Stomach (tissue), 9 donors: Measurements from ENCODE around the gene MUSK. TPM values are rescaled to one million over a fixed set of nuclear protein-coding genes. Genes with fewer than 3 reads are reported as not detected.
"Not testable (repeated sequence)": the region's sequence is repeated elsewhere in the genome, so short reads cannot be mapped to it uniquely, and the experiment has no call there.

Experiments used
- DNase-seq, 2 donors: peaks; one replicate each; pipeline versions ENCODE4 v3.0.0 to v3.0.0-alpha.2; 2013 to 2019
- H3K27ac ChIP-seq, 5 donors: fragments of 200-600 bp in 4 of 5; sonication (generic) in 4 of 5; one replicate each; pipeline ENCODE4 v1.5.1; 2013 to 2019; ENCODE audit warnings: mild to moderate bottlenecking in 1 of 5, moderate library complexity in 1 of 5
- H3K27me3 ChIP-seq, 3 donors: fragments of 200-600 bp; sonication (generic); one replicate each; pipeline ENCODE4 v1.5.1; 2017 to 2019; ENCODE audit warnings: mixed run types in 1 of 3
- H3K36me3 ChIP-seq, 4 donors: fragments of 200-600 bp; sonication (generic); 1 replicate in 3 of 4; 2 replicates in 1 of 4; pipeline ENCODE4 v1.5.1; 2016 to 2019
- H3K4me1 ChIP-seq, 4 donors: fragments of 200-600 bp; sonication (generic); one replicate each; pipeline ENCODE4 v1.5.1; 2016 to 2019
- H3K4me3 ChIP-seq, 4 donors: fragments of 200-600 bp; sonication (generic) in 3 of 4; one replicate each; pipeline ENCODE4 v1.5.1; 2016 to 2019; ENCODE audit warnings: mild to moderate bottlenecking in 1 of 4
- H3K9me3 ChIP-seq, 4 donors: fragments of 200-600 bp; sonication (generic); one replicate each; pipeline ENCODE4 v1.5.1; 2016 to 2019
- CTCF ChIP-seq, 7 experiments: fragments of 450-650 bp in 4 of 7; fragments of 200-600 bp in 3 of 7; sonication (generic) in 3 of 7; IDR thresholded peaks; one replicate each; pipeline ENCODE4 v1.5.1; 2016 to 2019; ENCODE audit warnings: antibody characterized with exemption in 7 of 7, control low read depth in 2 of 7, mild to moderate bottlenecking in 1 of 7
- EP300 ChIP-seq: sonication (generic); formaldehyde crosslinking; IDR thresholded peaks from one replicate; pipeline ENCODE4 v1.6.1; 2017; ENCODE audit warnings: antibody characterized with exemption
- POLR2A ChIP-seq, 4 donors: fragments of 450-650 bp; IDR thresholded peaks; one replicate each; pipeline ENCODE4 v1.6.1; 2016; ENCODE audit warnings: antibody characterized with exemption in 4 of 4, control low read depth in 2 of 4, mild to moderate bottlenecking in 1 of 4, moderate library complexity in 1 of 4
- POLR2AphosphoS5 ChIP-seq, 3 donors: sonication (generic); formaldehyde crosslinking; IDR thresholded peaks; one replicate each; pipeline ENCODE4 v1.6.1; 2016; ENCODE audit warnings: antibody characterized with exemption in 3 of 3
- WGBS, 5 donors: extraction: QIAGEN DNeasy Blood & Tissue Kit in 3 of 5; methylation state at CpG; one replicate each; pipeline versions ENCODE4 v1.1.5 to v1.1.7; 2013 to 2018; 5-methylcytosine and 5-hydroxymethylcytosine counted together
- intact Hi-C: fragments of 100-400 bp; cut with DNase I; formaldehyde crosslinking; loops from one replicate; pipeline ENCODE4 v1.15.1; 2023; ENCODE audit warnings: low total_unique reads
- polyA plus RNA-seq, 3 donors: library from polyadenylated mRNA; stranded (reverse); fragments of 200-250 nt; gene quantifications; one replicate each; pipeline ENCODE4 v1.2.3, GENCODE V29; 2013
- total RNA-seq, 5 donors: library from RNA; depleted of rRNA; stranded (reverse); fragments of >200 nt; gene quantifications; one replicate each; pipeline versions ENCODE4 v1.1.0 to v1.2.3, GENCODE V29; 2014 to 2016
- donor health status: healthy with polysubstance abuse.
- donor health status: Bipolar disorder and iron deficiency.
- donor health status: healthy.

MUSK gene
- total and polyA plus RNA-seq, 8 donors, result 0.23 to 20.4 (median 3.0) TPM

GRCh38 chr9:110672873-110673510 lies 4.4 kb downstream of the MUSK start:
- peaks cover 0 to 6% (median 0%) of the 10 kb centered on the region in 4 donors for H3K4me1 ChIP-seq
- intact Hi-C loops, result no loop called here

GRCh38 chr9:110687497-110687896 lies 18.9 kb downstream of the MUSK start:
- WGBS, 5 donors, result 84 to 90% (median 86%) methylated on average over 4 of the region's 4 CpGs
- TF ChIP-seq POLR2A (IDR thresholded peaks at IDR 0.05) (no peak), POLR2AphosphoS5 (IDR thresholded peaks at IDR 0.05) (no peak), CTCF (IDR thresholded peaks at IDR 0.05) (no peak), EP300 (no peak)
- intact Hi-C loops, result no loop called here
- Histone ChIP-seq H3K4me1 (no peaks in the 10 kb centered on the region), H3K27me3 (no peaks in the 10 kb centered on the region), H3K9me3 (no peaks in the 10 kb centered on the region), H3K4me3 (no peak overlapping the region), H3K36me3 (no peaks in the 10 kb centered on the region), H3K27ac (no peak overlapping the region)
- DNase-seq, result no peak

More at GRCh38 chr9:110672873-110673510, 4.4 kb downstream of the MUSK start:
- no peak for TF ChIP-seq EP300
- TF ChIP-seq POLR2A (IDR thresholded peaks at IDR 0.05), result no peak
- TF ChIP-seq CTCF (IDR thresholded peaks at IDR 0.05), result no peak
- TF ChIP-seq POLR2AphosphoS5 (IDR thresholded peaks at IDR 0.05), result no peak
- no peak overlapping the region for H3K4me3 ChIP-seq
- H3K27ac ChIP-seq, result no peak overlapping the region
- no peaks in the 10 kb centered on the region for H3K36me3 ChIP-seq
- no peak for DNase-seq
- WGBS, 5 donors, result 40 to 54% (median 47%) methylated on average over 3 of the region's 3 CpGs
- peaks cover 0 to 3% (median 0%) of the 10 kb centered on the region in 4 donors for H3K9me3 ChIP-seq
- H3K27me3 ChIP-seq, result no peaks in the 10 kb centered on the region

- Histone ChIP-seq H3K27me3 (no peaks in the 10 kb centered on the region), H3K36me3 (no peaks in the 10 kb centered on the region), H3K9me3 (no peaks in the 10 kb centered on the region), H3K4me1 (no peaks in the 10 kb centered on the region), H3K27ac (no peak overlapping the region), H3K4me3 (no peak overlapping the region)
- intact Hi-C loops, result no loop called here
- TF ChIP-seq EP300 (no peak), POLR2A (IDR thresholded peaks at IDR 0.05) (no peak)
- DNase-seq, result no peak
- 84 to 92% (median 91%) methylated on average over 5 of the region's 5 CpGs for WGBS, 5 donors
Observed at GRCh38 chr9:110688329-110688728, 19.7 kb downstream of the MUSK start.

GRCh38 chr9:110691002-110691549 lies 22.5 kb downstream of the MUSK start:
- H3K4me3 ChIP-seq, result no peak overlapping the region
- 88 to 95% (median 90%) methylated on average over 5 of the region's 5 CpGs for WGBS, 5 donors

GRCh38 chr9:110695846-110696245 lies 27.3 kb downstream of the MUSK start:
- H3K4me1 ChIP-seq, intact Hi-C loops, H3K27ac ChIP-seq, H3K27me3 ChIP-seq, H3K36me3 ChIP-seq, DNase-seq, H3K9me3 ChIP-seq, H3K4me3 ChIP-seq: not testable (repeated sequence)
- 78 to 90% (median 88%) methylated on average over 5 of the region's 5 CpGs for WGBS, 5 donors

More at GRCh38 chr9:110691002-110691549, 22.5 kb downstream of the MUSK start:
- Histone ChIP-seq H3K27me3 (no peaks in the 10 kb centered on the region), H3K4me1 (no peaks in the 10 kb centered on the region), H3K36me3 (no peaks in the 10 kb centered on the region), H3K9me3 (no peaks in the 10 kb centered on the region), H3K27ac (no peak overlapping the region)
- no peak for DNase-seq
- TF ChIP-seq POLR2AphosphoS5 (IDR thresholded peaks at IDR 0.05) (no peak), POLR2A (IDR thresholded peaks at IDR 0.05) (no peak), EP300 (no peak), CTCF (IDR thresholded peaks at IDR 0.05) (no peak)
- intact Hi-C loops, result no loop called here
